Measurements from ENCODE around the gene NUP93. TPM values are rescaled to one million over a fixed set of nuclear protein-coding genes. Genes with fewer than 3 reads are reported as not detected.

NUP93 gene
- 150 and 152 TPM in 2 replicates for total RNA-seq

- intact Hi-C loops (cut with micrococcal nuclease): loop anchor here (1.0 to 10.0 kb wide), 10 partner anchors 28 to 455 kb away; partner anchors contain the start of genes MT1X, MT2A, NUDT21 and OGFOD1
- Mint-ChIP-seq H3K27me3 (ENCODE audit: insufficient read depth) (peaks cover 2% of the 10 kb centered on the region), H3K4me3 (no peak within 1 kb of the TSS), H3K9me3 (no peaks in the 10 kb centered on the region), H3K27ac (peak within 1 kb of the TSS; percentile 88), H3K4me1 (ENCODE audit: low read depth) (peaks cover 13% of the 10 kb centered on the region), H3K36me3 (ENCODE audit: low read depth) (no peaks in the 10 kb centered on the region)
- peak; percentile 87 for DNase-seq (ENCODE audit: low spot score)
These were observed at the start of gene NUP93 for GRCh38 chr16:56729735-56730662. Gene NUP93, plus strand, starts transcription at chr16:56730129. Its CDS starts 18,119 bp downstream, at chr16:56748248.

- peak; percentile 86 for DNase-seq (ENCODE audit: low spot score)
- peak within 1 kb of the TSS; percentile 94 for H3K4me3 Mint-ChIP-seq
- peaks cover 3% of the 10 kb centered on the region for H3K9me3 Mint-ChIP-seq
- no peaks in the 10 kb centered on the region for H3K27me3 Mint-ChIP-seq (ENCODE audit: insufficient read depth)
- H3K36me3 Mint-ChIP-seq (ENCODE audit: low read depth): peaks cover 11% of the 10 kb centered on the region
- intact Hi-C loops (cut with micrococcal nuclease): loop anchor here (1.0 to 5.0 kb wide), 12 partner anchors 8 to 855 kb away; partner anchors contain the start of genes AMFR, CCDC102A, MT1E and MT1F
- peaks cover 32% of the 10 kb centered on the region for H3K4me1 Mint-ChIP-seq (ENCODE audit: low read depth)
- peak within 1 kb of the TSS; percentile 90 for H3K27ac Mint-ChIP-seq
These were observed 47.8 kb upstream of the NUP93 start, which contains the start of gene MT1X for GRCh38 chr16:56681939-56682702. Gene MT1X, plus strand, starts transcription at chr16:56682470. Its CDS starts 71 bp downstream, at chr16:56682541.

GRCh38 chr16:56682703-56683397, 47.1 kb upstream of the NUP93 start:
- peaks cover 3% of the 10 kb centered on the region for H3K9me3 Mint-ChIP-seq
- peaks cover 11% of the 10 kb centered on the region for H3K36me3 Mint-ChIP-seq (ENCODE audit: low read depth)
- peak overlapping the region; percentile 84 for H3K27ac Mint-ChIP-seq
- intact Hi-C loops (cut with micrococcal nuclease): loop anchor here (1.0 to 5.0 kb wide), 12 partner anchors 9 to 854 kb away; partner anchors contain the start of genes AMFR, CCDC102A, MT1E and MT1F
- DNase-seq (ENCODE audit: low spot score): no peak
- peaks cover 32% of the 10 kb centered on the region for H3K4me1 Mint-ChIP-seq (ENCODE audit: low read depth)
- H3K4me3 Mint-ChIP-seq: peak overlapping the region; percentile 94
- no peaks in the 10 kb centered on the region for H3K27me3 Mint-ChIP-seq (ENCODE audit: insufficient read depth)

GRCh38 chr16:56683424-56684172, 46.3 kb upstream of the NUP93 start:
- intact Hi-C loops (cut with micrococcal nuclease): loop anchor here (2.0 to 5.0 kb wide), 4 partner anchors 15 to 854 kb away; partner anchors contain the start of genes CCDC102A, MT1G, MT1H and NUDT21
- no peaks in the 10 kb centered on the region for H3K27me3 Mint-ChIP-seq (ENCODE audit: insufficient read depth)
- H3K9me3 Mint-ChIP-seq: peaks cover 3% of the 10 kb centered on the region
- H3K4me3 Mint-ChIP-seq: peak overlapping the region; percentile 94
- no peak overlapping the region for H3K27ac Mint-ChIP-seq
- peaks cover 11% of the 10 kb centered on the region for H3K36me3 Mint-ChIP-seq (ENCODE audit: low read depth)
- DNase-seq (ENCODE audit: low spot score): no peak
- peaks cover 32% of the 10 kb centered on the region for H3K4me1 Mint-ChIP-seq (ENCODE audit: low read depth)

- Mint-ChIP-seq H3K9me3 (peaks cover 3% of the 10 kb centered on the region), H3K4me3 (peak overlapping the region; percentile 94), H3K27me3 (ENCODE audit: insufficient read depth) (peaks cover 2% of the 10 kb centered on the region), H3K36me3 (ENCODE audit: low read depth) (peaks cover 11% of the 10 kb centered on the region), H3K4me1 (ENCODE audit: low read depth) (peaks cover 32% of the 10 kb centered on the region), H3K27ac (no peak overlapping the region)
- intact Hi-C loops (cut with micrococcal nuclease): loop anchor here (5.0 kb wide), 1 partner anchor 853 kb away; the partner anchor contains the start of gene CCDC102A
- no peak for DNase-seq (ENCODE audit: low spot score)
These were observed 45.5 kb upstream of the NUP93 start for GRCh38 chr16:56684256-56684925.

GRCh38 chr16:56684926-56685590, 44.9 kb upstream of the NUP93 start:
- peaks cover 11% of the 10 kb centered on the region for H3K36me3 Mint-ChIP-seq (ENCODE audit: low read depth)
- H3K4me3 Mint-ChIP-seq: no peak overlapping the region
- no peak for DNase-seq (ENCODE audit: low spot score)
- H3K27ac Mint-ChIP-seq: no peak overlapping the region
- peaks cover 7% of the 10 kb centered on the region for H3K27me3 Mint-ChIP-seq (ENCODE audit: insufficient read depth)
- intact Hi-C loops (cut with micrococcal nuclease): loop anchor here (5.0 kb wide), 1 partner anchor 852 kb away; the partner anchor contains the start of gene CCDC102A
- peaks cover 3% of the 10 kb centered on the region for H3K9me3 Mint-ChIP-seq
- peaks cover 32% of the 10 kb centered on the region for H3K4me1 Mint-ChIP-seq (ENCODE audit: low read depth)

- H3K4me1 Mint-ChIP-seq (ENCODE audit: low read depth): peaks cover 26% of the 10 kb centered on the region
- H3K4me3 Mint-ChIP-seq: no peak overlapping the region
- intact Hi-C loops (cut with micrococcal nuclease): no loop called here
- peaks cover 3% of the 10 kb centered on the region for H3K9me3 Mint-ChIP-seq
- H3K36me3 Mint-ChIP-seq (ENCODE audit: low read depth): peaks cover 11% of the 10 kb centered on the region
- DNase-seq (ENCODE audit: low spot score): no peak
- no peak overlapping the region for H3K27ac Mint-ChIP-seq
- H3K27me3 Mint-ChIP-seq (ENCODE audit: insufficient read depth): peaks cover 7% of the 10 kb centered on the region
These were observed 43.2 kb upstream of the NUP93 start for GRCh38 chr16:56686758-56687157.

GRCh38 chr16:56688762-56689161, 41.2 kb upstream of the NUP93 start:
- H3K9me3 Mint-ChIP-seq: peaks cover 3% of the 10 kb centered on the region
- no peak for DNase-seq (ENCODE audit: low spot score)
- intact Hi-C loops (cut with micrococcal nuclease): no loop called here
- H3K27ac Mint-ChIP-seq: no peak overlapping the region
- peaks cover 7% of the 10 kb centered on the region for H3K27me3 Mint-ChIP-seq (ENCODE audit: insufficient read depth)
- peaks cover 8% of the 10 kb centered on the region for H3K4me1 Mint-ChIP-seq (ENCODE audit: low read depth)
- peaks cover 11% of the 10 kb centered on the region for H3K36me3 Mint-ChIP-seq (ENCODE audit: low read depth)
- H3K4me3 Mint-ChIP-seq: no peak overlapping the region

GRCh38 chr16:56689171-56689570, 40.8 kb upstream of the NUP93 start:
- no peak overlapping the region for H3K27ac Mint-ChIP-seq
- peaks cover 3% of the 10 kb centered on the region for H3K9me3 Mint-ChIP-seq
- peaks cover 4% of the 10 kb centered on the region for H3K4me1 Mint-ChIP-seq (ENCODE audit: low read depth)
- no peak for DNase-seq (ENCODE audit: low spot score)
- peaks cover 7% of the 10 kb centered on the region for H3K27me3 Mint-ChIP-seq (ENCODE audit: insufficient read depth)
- intact Hi-C loops (cut with micrococcal nuclease): no loop called here
- H3K36me3 Mint-ChIP-seq (ENCODE audit: low read depth): peaks cover 7% of the 10 kb centered on the region
- H3K4me3 Mint-ChIP-seq: no peak overlapping the region

- H3K36me3 Mint-ChIP-seq (ENCODE audit: low read depth): peaks cover 3% of the 10 kb centered on the region
- no peak overlapping the region for H3K4me3 Mint-ChIP-seq
- H3K4me1 Mint-ChIP-seq (ENCODE audit: low read depth): no peaks in the 10 kb centered on the region
- intact Hi-C loops (cut with micrococcal nuclease): no loop called here
- H3K9me3 Mint-ChIP-seq: peaks cover 3% of the 10 kb centered on the region
- DNase-seq (ENCODE audit: low spot score): no peak
- H3K27ac Mint-ChIP-seq: no peak overlapping the region
- peaks cover 7% of the 10 kb centered on the region for H3K27me3 Mint-ChIP-seq (ENCODE audit: insufficient read depth)
These were observed 39.4 kb upstream of the NUP93 start for GRCh38 chr16:56690420-56691122.
